Adrenal gland (tissue), 5 donors: Measurements from ENCODE around the gene ZDBF2.
"Not testable (repeated sequence)": the region's sequence is repeated elsewhere in the genome, so short reads cannot be mapped to it uniquely, and the experiment has no call there.

Experiments used
- CTCF ChIP-seq, 6 experiments: fragments of 450-650 bp in 4 of 6; fragments of 200-600 bp in 2 of 6; sonication (generic) in 1 of 6; IDR thresholded peaks; 1 replicate in 5 of 6; 2 replicates in 1 of 6; pipeline versions ENCODE4 v1.5.1 to v1.8.0; 2016 to 2021; ENCODE audit warnings: antibody characterized with exemption in 6 of 6, mild to moderate bottlenecking in 2 of 6, moderate library complexity in 1 of 6
- POLR2A ChIP-seq, 2 donors: fragments of 450-650 bp; IDR thresholded peaks; one replicate each; pipeline ENCODE4 v1.6.1; 2017; ENCODE audit warnings: antibody characterized with exemption in 2 of 2, mild to moderate bottlenecking in 2 of 2, moderate library complexity in 1 of 2
- donor health status: DM: no; HTN: no; CAD: no.

- TF ChIP-seq POLR2A, CTCF (IDR thresholded peaks at IDR 0.05): not testable (repeated sequence)
Observed at GRCh38 chr2:206258615-206259014, 15.8 kb upstream of the ZDBF2 start.
